HS-5 (cell line): Measurements from ENCODE around the gene HDHD2.
"Not testable (repeated sequence)": the region's sequence is repeated elsewhere in the genome, so short reads cannot be mapped to it uniquely, and the experiment has no call there.

Experiments
- DNase-seq: peaks from one replicate; pipeline ENCODE4 v3.0.0-alpha.2; 2012; ENCODE audit warnings: low read depth

The HDHD2 gene

GRCh38 chr18:47150029-47150823 is at the start of gene HDHD2:
HDHD2 (minus strand) TSS chr18:47150500; CDS start chr18:47136439, 14,061 bp downstream.
- peak; percentile 24 for DNase-seq

- not testable (repeated sequence) for DNase-seq
These were observed 45.7 kb upstream of the HDHD2 start for GRCh38 chr18:47195961-47196360.

- DNase-seq = no peak
These were observed 41.7 kb upstream of the HDHD2 start for GRCh38 chr18:47191961-47192360.

GRCh38 chr18:47187721-47188120 is 37.4 kb upstream of the HDHD2 start:
- no peak for DNase-seq

- no peak for DNase-seq
These were observed 34.2 kb upstream of the HDHD2 start for GRCh38 chr18:47184419-47185050.

GRCh38 chr18:47182156-47182555 is 31.9 kb upstream of the HDHD2 start:
- DNase-seq = not testable (repeated sequence)

GRCh38 chr18:47180765-47181164 is 30.5 kb upstream of the HDHD2 start:
- DNase-seq = no peak

GRCh38 chr18:47179520-47179919 is 29.2 kb upstream of the HDHD2 start:
- DNase-seq = no peak

- DNase-seq = peak; percentile 42
These were observed 25.7 kb upstream of the HDHD2 start, which contains the start of gene IER3IP1 for GRCh38 chr18:47175898-47176575. IER3IP1 (minus strand) TSS chr18:47176364; CDS start chr18:47176277, 87 bp downstream.

GRCh38 chr18:47175283-47175897 is 25.1 kb upstream of the HDHD2 start:
- DNase-seq = no peak

GRCh38 chr18:47174545-47175116 is 24.3 kb upstream of the HDHD2 start:
- no peak for DNase-seq

GRCh38 chr18:47172476-47172875 is 22.2 kb upstream of the HDHD2 start:
- no peak for DNase-seq

GRCh38 chr18:47168913-47169312 is 18.6 kb upstream of the HDHD2 start:
- DNase-seq = no peak

- no peak for DNase-seq
These were observed 18.2 kb upstream of the HDHD2 start for GRCh38 chr18:47168509-47168908.

GRCh38 chr18:47166294-47166693 is 16.0 kb upstream of the HDHD2 start:
- no peak for DNase-seq

GRCh38 chr18:47163241-47163640 is 12.9 kb upstream of the HDHD2 start:
- no peak for DNase-seq

- DNase-seq = no peak
These were observed 10.0 kb upstream of the HDHD2 start for GRCh38 chr18:47160256-47160655.

- DNase-seq = not testable (repeated sequence)
These were observed 8.1 kb upstream of the HDHD2 start for GRCh38 chr18:47158404-47158803.

- DNase-seq = no peak
These were observed 1.1 kb upstream of the HDHD2 start for GRCh38 chr18:47151439-47151838.

- no peak for DNase-seq
These were observed 595 bp upstream of the HDHD2 start for GRCh38 chr18:47150824-47151366.

- DNase-seq = no peak
These were observed 757 bp downstream of the HDHD2 start for GRCh38 chr18:47149457-47150028.
